LNCAP (cell line): ENCODE measurements around the gene DDX27.

ENCODE experiments used
- TF ChIP-seq, protein P1 (sequence below): fragments of 450-650 bp; IDR thresholded peaks from 2 replicates; pipeline ENCODE4 v1.5.1; 2017; ENCODE audit warnings: mild to moderate bottlenecking

Gene DDX27

DNA sequence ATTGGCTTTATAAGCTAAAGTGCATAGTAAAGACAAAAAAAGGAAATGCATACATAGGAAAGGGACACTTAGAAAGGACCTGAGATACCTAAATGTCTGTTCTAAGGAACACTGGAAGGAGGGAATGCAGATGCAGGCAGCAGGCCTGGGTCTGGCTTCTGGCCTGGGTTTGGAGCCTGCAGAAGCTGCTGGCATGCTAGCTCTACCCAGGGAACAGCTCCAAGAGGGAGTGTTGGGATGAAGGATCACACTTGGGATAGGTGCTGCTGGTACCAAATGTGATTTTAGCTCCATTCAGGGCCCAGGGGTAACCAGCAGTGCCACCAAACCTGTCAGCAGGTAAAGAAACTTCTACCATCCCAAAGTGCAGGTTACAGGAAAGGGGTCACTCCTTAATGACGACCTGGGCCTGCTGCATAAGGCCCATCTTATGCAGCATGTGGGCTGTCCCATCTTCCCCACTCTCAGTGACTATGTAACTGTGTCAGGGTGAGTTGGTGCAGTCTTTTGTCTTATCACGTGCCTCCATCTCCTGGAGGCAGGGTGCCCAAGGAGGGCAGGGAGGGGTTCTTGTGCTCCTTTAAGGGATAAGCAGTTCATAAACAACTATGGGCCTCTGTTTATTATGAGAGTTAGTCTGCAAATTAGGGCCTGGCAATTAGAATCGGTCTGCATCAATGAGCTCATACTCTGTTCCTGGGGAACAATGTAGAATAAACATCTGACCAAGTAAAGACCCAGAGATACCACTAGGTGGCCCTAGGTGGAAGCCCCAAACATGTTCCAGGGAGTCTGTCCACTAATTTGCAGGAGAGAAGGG, 26.9 kb downstream of the DDX27 start:
- TF ChIP-seq, protein P1, sequence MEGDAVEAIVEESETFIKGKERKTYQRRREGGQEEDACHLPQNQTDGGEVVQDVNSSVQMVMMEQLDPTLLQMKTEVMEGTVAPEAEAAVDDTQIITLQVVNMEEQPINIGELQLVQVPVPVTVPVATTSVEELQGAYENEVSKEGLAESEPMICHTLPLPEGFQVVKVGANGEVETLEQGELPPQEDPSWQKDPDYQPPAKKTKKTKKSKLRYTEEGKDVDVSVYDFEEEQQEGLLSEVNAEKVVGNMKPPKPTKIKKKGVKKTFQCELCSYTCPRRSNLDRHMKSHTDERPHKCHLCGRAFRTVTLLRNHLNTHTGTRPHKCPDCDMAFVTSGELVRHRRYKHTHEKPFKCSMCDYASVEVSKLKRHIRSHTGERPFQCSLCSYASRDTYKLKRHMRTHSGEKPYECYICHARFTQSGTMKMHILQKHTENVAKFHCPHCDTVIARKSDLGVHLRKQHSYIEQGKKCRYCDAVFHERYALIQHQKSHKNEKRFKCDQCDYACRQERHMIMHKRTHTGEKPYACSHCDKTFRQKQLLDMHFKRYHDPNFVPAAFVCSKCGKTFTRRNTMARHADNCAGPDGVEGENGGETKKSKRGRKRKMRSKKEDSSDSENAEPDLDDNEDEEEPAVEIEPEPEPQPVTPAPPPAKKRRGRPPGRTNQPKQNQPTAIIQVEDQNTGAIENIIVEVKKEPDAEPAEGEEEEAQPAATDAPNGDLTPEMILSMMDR = peak; percentile 65

DNA sequence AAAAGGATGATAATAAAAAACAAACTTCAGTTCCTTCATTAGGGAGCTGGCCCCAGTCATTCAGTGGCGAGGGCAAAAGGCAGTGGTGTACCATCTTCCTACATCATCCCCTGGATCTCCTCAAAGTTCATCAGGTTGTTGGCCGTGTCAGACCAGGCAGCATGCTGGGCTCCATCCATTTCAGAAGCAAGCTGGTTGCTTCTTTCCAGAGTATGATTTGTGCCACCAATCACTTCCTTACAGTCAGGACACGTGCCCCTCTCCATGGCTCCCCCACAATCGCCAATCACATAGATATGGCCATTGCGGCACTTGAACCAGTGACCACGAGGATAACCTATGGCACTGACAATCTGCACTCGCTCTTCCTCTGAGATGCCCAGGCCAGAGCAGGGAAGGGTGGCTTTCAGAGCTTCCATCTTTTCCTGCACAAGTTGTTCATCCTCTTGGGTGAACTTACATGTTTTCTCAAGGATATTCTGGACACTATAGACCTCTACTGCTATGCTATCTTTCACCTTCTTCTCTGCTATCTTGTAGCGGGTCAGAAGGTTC, 28.0 kb downstream of the DDX27 start:
- TF ChIP-seq, protein P1 = no peak

DNA sequence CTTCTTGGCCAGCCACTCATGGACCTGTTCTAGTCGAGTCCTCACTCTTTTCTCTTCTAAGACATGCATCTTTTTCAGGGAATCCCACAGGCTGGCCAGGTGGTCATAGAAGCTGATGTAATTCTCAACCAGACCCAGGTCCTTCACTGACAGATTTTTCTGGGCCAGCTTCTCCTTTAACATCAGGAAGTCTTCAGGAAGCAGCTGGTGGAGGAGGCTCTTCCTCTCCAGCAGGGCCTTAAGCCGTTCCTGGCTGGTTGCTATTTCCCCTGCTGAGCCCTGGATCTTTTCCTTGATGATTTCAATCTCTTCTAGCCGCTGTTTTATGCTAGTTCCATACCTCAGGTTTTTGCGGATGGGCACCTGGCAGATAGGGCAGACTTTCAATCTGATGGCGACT, 28.6 kb downstream of the DDX27 start:
- TF ChIP-seq, protein P1 = no peak

GRCh38 chr20:49248301-49248700, 29.1 kb downstream of the DDX27 start:
- TF ChIP-seq, protein P1 = no peak

- TF ChIP-seq, protein P1 = no peak
Observed at GRCh38 chr20:49248879-49249665, 29.9 kb downstream of the DDX27 start.

DNA sequence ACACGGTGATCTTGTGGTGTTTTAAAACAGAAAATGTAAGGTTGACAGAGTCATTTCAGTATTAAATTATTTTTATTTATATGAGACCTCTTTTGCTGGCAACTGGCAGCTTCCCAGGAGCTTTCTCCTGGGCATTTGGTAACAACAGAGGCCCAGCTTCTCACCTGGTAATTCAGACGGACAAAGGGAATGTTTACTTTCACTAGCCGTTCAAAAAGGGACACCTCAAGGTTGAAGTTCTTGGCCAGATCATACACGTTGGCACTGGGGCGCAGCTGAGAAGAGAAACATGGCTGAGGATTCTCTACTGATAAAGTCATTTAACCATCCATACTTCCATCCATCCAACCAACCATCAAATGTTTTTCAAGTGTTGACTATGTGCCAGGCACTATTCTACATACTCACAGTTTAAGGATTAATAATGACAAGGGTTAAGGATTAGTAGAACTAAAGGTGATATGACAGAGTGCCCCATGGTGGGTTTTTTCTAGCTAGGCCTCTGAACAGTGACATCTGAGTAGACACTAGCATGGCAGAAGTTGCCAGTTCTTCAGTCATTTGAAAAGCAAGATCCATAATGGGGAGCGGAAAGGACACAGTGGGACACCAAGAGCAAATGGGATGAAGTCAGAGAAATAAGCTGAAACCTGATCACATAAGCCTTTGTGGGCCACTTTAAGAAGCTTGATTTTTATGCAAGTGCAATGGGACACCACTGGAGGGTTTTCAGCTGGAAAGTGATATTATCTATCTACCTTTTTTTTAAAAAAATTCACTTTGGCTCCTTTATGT, 33.5 kb downstream of the DDX27 start:
- TF ChIP-seq, protein P1 = no peak

DNA sequence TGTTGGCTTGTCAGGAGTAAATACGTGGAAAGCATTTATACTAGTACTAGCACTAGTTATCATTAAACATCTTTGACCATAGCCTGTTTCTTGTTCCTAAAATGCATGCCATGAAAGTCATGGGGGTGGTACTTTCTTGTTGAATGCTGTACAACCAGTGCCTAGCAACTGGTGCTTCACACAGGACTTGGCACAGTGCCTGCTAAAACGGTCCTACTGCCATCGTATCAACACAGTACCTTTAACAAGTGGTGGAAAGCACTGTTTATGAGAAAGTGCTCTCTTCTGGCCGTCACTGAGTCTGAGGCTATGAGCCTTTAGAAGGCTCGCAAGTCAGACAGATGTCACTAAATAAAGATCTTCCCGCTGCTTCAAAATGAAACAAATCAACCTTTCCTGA, 37.0 kb downstream of the DDX27 start:
- TF ChIP-seq, protein P1 = no peak
